Activated naive CD4-positive, alpha-beta T cell treated with anti-CD3 and anti-CD28 coated beads, Interleukin-2, amount 10 ng/mL, durations not matched to agents 7 days and 5 days (primary cell): ENCODE results near the gene ZNF267.
A peak's percentile ranks its signal among the peaks of the same experiment; 100 is the strongest.
"Not testable (repeated sequence)": the region's sequence is repeated elsewhere in the genome, so short reads cannot be mapped to it uniquely, and the experiment has no call there.

Source experiments
- CTCF ChIA-PET: fragments of 350-600 bp; sonication (Branson Sonifier 250); formaldehyde crosslinking; loops from one replicate; lab custom pipeline; 2021; ENCODE audit warnings: antibody characterized with exemption; lab: Charles Lee
- DNase-seq: peaks from one replicate; pipeline ENCODE4 v3.0.0-alpha.2; 2020
- H3K27ac Mint-ChIP-seq: one replicate; pipeline ENCODE4 v1.8.0; 2021; ENCODE audit warnings: mild to moderate bottlenecking, moderate library complexity, mixed read lengths
- H3K27me3 Mint-ChIP-seq: one replicate; pipeline ENCODE4 v1.8.0; 2021; ENCODE audit warnings: mild to moderate bottlenecking, mixed read lengths
- H3K36me3 Mint-ChIP-seq: one replicate; pipeline ENCODE4 v1.8.0; 2021; ENCODE audit warnings: mixed read lengths
- H3K4me1 Mint-ChIP-seq: one replicate; pipeline ENCODE4 v1.8.0; 2021; ENCODE audit warnings: mixed read lengths
- H3K4me3 Mint-ChIP-seq: one replicate; pipeline ENCODE4 v1.8.0; 2021; ENCODE audit warnings: mild to moderate bottlenecking, moderate library complexity, mixed read lengths
- H3K9me3 Mint-ChIP-seq: one replicate; pipeline ENCODE4 v1.8.0; 2021; ENCODE audit warnings: mixed read lengths

ZNF267 gene

DNA sequence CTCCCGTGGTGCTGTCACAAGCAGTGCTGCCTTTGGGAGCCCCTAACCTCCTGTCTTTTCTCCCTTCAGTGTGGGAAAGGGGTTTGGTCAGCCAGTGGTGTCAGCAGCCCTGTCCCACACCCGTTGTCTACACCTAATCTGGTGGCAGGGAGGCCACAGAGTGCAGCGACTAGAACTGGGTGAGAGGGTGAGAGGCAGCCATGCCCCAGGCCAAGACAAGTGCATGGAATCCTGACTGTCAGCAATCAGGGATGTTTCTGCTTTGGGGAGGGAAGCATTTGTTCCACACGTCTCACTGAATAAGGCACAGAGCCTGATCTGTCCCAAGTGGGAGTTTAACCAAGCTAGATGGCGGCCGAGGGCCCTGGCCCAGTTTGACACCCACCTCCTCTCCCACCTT lies 1.4 kb upstream of the ZNF267 start:
- DNase-seq = no peak
- CTCF ChIA-PET = no interaction called here
- H3K4me1 Mint-ChIP-seq = peaks cover 80% of the 10 kb centered on the region
- peaks cover 35% of the 10 kb centered on the region for H3K36me3 Mint-ChIP-seq
- no peaks in the 10 kb centered on the region for H3K27me3 Mint-ChIP-seq
- H3K4me3 Mint-ChIP-seq = peak overlapping the region; percentile 86
- H3K27ac Mint-ChIP-seq = peak overlapping the region; percentile 95
- peaks cover 10% of the 10 kb centered on the region for H3K9me3 Mint-ChIP-seq

DNA sequence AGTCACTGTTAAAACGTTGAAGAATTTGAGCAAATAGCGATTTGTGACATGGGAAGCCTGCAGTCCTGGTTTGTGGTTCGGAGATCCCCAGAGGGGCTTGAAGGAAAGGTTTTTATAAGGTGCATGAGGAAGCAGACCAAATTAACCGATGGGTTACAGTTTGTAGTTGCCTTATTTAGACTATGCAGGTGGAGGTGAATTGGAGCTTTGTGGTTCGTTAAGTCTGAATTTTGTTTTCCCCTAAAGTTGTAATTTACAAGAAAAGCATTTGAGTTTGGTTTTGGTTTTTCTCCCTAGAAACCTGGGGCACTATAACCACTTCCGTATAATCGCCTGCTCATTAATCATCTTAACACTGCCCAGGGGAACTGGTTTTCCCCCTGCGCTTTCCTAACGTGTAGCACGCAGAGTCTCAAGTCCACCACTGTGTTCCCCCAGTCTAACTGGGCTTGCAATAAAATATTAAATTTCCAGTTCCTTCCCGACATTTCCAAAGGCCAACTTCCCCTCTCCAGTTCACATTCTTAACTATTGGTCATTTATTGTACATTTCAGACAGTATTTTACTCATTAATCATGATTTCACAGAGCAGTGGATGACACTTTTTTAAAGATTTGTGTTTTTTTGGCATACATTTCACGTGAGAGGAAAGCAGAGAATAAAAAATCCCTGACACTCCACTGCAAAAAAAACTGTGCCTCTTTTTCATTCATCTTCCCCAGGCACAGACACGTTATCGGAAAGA lies 932 bp downstream of the ZNF267 start:
- CTCF ChIA-PET = interaction anchor here (1.1 kb wide), 1 partner anchor 414 kb away, joined by 3 read pairs; no protein-coding TSS in a partner anchor
- peak; percentile 45 for DNase-seq
- Mint-ChIP-seq H3K4me3 (peak overlapping the region; percentile 86), H3K4me1 (peaks cover 86% of the 10 kb centered on the region), H3K9me3 (peaks cover 22% of the 10 kb centered on the region), H3K36me3 (peaks cover 58% of the 10 kb centered on the region), H3K27me3 (no peaks in the 10 kb centered on the region), H3K27ac (peak overlapping the region; percentile 95)

DNA sequence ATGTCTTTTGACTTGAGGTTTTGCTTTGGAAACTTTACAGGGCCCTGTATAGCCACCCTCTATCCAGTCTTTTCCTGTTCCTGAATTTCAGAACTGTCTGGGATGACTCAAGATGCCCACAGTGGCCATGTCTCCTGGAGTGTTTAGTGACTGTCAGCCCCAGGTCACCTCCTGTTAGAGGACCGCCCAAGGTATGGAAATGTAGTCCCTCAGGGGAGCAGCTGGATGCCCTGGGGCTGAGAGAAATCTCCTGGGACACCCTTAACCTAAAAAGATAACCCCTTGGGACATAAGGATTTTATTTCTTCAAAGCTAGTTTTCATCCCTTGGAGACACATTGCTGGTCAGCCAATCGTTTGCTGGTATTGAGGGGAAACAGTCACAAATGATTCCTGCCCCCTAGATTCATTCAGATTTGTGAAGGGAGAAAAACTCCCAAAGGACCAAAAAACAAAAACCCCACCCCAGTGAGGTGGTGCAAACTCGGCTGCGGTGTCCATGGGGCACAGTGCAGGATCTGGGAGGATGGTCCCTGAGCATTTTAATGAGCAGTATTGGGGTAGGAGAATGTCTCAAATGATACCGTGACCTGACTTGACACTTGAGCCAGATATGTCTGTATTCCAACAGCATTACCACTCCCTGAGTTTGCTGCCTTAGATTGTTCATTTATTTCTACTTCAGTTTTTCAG lies 1.7 kb downstream of the ZNF267 start:
- Mint-ChIP-seq H3K27ac (peak overlapping the region; percentile 95), H3K9me3 (peaks cover 26% of the 10 kb centered on the region), H3K27me3 (no peaks in the 10 kb centered on the region), H3K4me1 (peaks cover 86% of the 10 kb centered on the region), H3K4me3 (peak overlapping the region; percentile 86), H3K36me3 (peaks cover 65% of the 10 kb centered on the region)
- CTCF ChIA-PET = no interaction called here
- no peak for DNase-seq

DNA sequence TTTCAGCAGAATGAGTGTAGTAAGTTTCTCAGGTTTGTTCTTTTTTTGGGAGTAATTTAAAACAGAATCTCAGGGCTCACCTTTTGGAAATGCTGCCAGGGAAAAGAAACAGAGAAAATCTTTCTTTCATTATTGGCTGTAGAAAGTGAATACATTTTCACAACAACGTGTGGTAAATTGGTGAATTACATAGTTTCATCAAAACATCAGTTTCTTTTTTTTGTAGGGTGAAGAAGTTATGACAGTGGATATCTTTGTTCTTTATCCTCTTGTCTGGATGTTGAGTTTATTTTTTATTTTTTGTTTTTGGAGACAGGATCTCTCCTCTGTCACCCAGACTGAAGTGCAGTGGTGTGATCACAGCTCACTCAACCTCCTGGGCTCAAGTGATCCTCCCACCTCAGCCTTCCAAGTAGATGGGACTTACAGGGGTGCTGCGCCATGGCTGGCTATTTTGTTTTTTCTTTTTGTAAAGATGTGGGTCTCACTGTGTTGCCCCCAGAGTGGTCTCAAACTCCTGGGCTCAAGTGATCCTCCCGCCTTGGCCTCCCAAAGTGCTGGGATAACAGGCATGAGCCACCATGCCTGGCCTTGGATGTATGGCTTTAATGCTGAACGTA lies 2.4 kb downstream of the ZNF267 start:
- CTCF ChIA-PET = no interaction called here

DNA sequence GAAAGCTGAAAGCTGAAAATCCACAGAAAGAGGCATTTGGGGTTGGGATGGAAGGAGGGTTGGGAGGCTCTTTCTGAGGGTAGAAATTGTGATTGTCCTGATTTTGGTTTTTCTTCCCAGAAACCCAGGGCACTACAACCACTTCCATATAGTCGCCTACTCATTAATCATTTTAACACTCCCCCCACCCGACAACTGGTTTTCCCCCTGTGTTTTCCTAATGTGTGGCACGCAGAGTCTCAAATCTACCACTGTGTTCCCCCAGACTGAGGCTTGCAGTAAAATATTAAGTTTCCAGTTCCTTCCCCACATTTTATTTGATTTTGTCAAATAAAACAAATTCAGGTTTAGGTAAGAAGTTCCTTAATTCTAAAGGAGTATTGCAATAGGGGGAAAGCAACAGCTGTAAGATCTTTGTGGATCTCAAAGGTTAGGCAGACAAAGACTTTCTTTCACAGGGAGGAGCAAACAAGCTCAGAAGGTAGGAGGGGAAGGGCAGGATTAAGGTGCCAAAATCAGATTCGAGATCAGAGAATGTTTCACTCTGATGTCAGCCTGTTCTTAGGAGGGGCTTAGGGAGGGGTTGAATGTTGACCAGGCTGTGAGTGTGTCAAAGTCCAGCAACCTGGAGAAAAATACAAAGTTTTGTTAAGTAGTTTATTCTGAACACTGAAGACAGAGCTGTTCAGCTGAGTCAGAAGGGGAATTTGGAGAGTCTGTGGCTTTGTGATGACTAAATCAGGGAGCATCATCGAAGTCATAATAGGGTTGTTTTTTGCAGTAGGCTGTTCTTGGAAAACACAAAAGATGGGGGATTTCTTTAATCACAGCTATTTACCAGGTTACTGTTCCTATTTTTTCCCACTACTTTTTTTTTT lies 3.6 kb downstream of the ZNF267 start:
- H3K4me1 Mint-ChIP-seq = peaks cover 85% of the 10 kb centered on the region
- H3K9me3 Mint-ChIP-seq = peaks cover 24% of the 10 kb centered on the region
- peaks cover 78% of the 10 kb centered on the region for H3K36me3 Mint-ChIP-seq
- H3K27ac Mint-ChIP-seq = peak overlapping the region; percentile 95
- H3K4me3 Mint-ChIP-seq = peak overlapping the region; percentile 86
- DNase-seq = peak; percentile 56
- no peaks in the 10 kb centered on the region for H3K27me3 Mint-ChIP-seq
- CTCF ChIA-PET = interaction anchor here (0.7 to 2.4 kb wide), 4 partner anchors 8 to 421 kb away, joined by 4 to 13 read pairs (median 5); no protein-coding TSS in a partner anchor

More for the DNA sequence above, 2.4 kb downstream of the ZNF267 start:
- Mint-ChIP-seq H3K27ac (peak overlapping the region; percentile 95), H3K36me3 (peaks cover 69% of the 10 kb centered on the region), H3K9me3 (peaks cover 26% of the 10 kb centered on the region), H3K4me1 (peaks cover 85% of the 10 kb centered on the region), H3K27me3 (no peaks in the 10 kb centered on the region), H3K4me3 (peak overlapping the region; percentile 86)
- DNase-seq = no peak

DNA sequence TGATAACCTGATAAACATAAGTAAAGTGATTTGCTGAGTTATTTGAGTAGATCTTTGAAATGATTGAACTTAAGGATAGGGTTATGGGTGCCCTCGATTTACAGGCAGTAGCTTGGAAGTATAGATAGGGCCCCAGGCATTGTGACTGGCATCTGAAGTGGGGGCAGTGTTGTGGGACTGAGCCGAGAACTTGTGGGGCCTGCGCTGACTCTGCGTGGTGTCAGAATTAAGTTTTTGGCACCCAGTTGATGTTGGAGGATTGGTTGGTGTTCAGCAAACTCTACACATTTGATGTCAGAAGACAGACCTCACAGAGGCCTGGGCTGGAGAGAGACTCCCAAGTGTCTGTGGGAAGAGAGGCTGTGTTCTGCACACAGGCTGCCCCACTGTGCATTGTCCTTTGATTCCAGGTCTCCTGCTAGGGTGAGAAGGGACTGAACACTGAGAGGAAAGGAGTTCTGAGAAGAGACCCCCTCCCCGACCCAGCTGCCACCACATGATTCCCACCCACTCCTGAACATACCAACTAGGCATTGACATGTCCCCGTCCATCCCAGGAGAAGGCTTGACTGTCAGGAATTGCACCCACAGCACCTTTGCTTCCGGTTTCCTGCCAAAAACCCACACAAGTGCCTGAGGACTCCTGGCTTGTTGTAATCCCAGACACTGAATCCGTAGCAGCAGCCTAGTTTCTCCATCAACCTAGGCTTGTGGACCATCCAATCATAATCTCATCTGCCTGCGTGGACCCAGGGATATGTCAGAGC lies 4.5 kb downstream of the ZNF267 start:
- H3K27ac Mint-ChIP-seq = peak overlapping the region; percentile 95
- H3K27me3 Mint-ChIP-seq = no peaks in the 10 kb centered on the region
- CTCF ChIA-PET = interaction anchor here (1.4 to 2.4 kb wide), 3 partner anchors 9 to 422 kb away, joined by 4 to 13 read pairs (median 6); no protein-coding TSS in a partner anchor
- peaks cover 85% of the 10 kb centered on the region for H3K36me3 Mint-ChIP-seq
- peaks cover 79% of the 10 kb centered on the region for H3K4me1 Mint-ChIP-seq
- no peak for DNase-seq
- peak overlapping the region; percentile 86 for H3K4me3 Mint-ChIP-seq
- peaks cover 30% of the 10 kb centered on the region for H3K9me3 Mint-ChIP-seq

DNA sequence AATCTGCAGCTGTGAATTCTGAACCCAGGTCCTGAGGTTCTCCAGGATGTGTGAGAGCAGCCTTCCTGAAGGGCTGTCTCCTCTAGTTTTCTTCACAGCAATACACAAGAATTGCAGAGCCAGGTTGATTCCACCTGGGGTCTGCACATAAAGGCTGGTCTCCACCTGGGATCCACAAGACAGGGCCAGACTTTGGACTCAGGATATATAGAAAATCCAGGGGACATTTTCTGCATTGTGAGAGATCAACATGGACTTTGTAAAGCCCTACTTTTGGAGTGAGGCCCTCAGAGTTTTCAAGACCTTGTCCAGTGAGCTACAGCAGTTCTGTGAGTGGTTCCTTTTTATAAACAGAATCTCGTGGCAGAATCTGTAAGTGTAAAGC lies 6.3 kb downstream of the ZNF267 start:
- H3K27ac Mint-ChIP-seq = peak overlapping the region; percentile 85
- H3K36me3 Mint-ChIP-seq = peaks cover 90% of the 10 kb centered on the region
- H3K4me3 Mint-ChIP-seq = no peak overlapping the region
- no peaks in the 10 kb centered on the region for H3K27me3 Mint-ChIP-seq
- no peak for DNase-seq
- H3K9me3 Mint-ChIP-seq = peaks cover 32% of the 10 kb centered on the region
- peaks cover 75% of the 10 kb centered on the region for H3K4me1 Mint-ChIP-seq
- CTCF ChIA-PET = interaction anchor here (1.9 kb wide), 1 partner anchor 11 kb away, joined by 12 read pairs; no protein-coding TSS in a partner anchor

DNA sequence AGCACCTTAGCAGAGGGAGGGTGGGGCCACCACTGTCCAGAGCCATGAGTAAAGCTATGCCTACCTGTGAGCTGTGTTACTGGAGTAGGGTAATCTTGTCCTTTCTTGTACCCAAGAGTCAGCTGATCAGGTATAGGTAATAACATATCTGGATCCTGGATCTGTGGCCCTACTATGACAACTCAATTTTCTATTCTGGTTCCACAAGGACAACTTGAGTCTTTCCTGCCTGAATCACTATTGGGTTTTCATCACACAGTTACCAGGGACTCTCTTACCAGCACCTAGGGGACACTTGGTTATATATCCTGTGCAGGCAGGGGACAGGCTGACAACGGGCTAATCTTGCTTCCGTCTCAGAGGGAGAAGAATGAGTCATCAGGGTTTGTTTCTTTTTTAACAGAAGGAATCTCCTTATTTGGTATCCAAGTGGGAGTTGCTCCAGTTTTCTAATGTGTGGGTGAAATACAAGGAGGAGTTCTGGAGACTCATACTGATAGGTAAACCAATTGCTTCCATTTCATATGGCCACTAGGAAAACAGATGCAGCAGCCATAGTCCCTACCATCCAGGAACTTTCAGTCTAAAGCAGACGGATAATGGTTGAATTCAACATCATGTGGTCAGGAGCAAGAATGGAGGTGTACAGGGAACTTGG lies 6.8 kb downstream of the ZNF267 start:
- Mint-ChIP-seq H3K27ac (peak overlapping the region; percentile 85), H3K4me3 (no peak overlapping the region), H3K36me3 (peaks cover 90% of the 10 kb centered on the region), H3K9me3 (peaks cover 37% of the 10 kb centered on the region), H3K27me3 (no peaks in the 10 kb centered on the region), H3K4me1 (peaks cover 71% of the 10 kb centered on the region)
- CTCF ChIA-PET = interaction anchor here (1.9 kb wide), 1 partner anchor 12 kb away, joined by 12 read pairs; no protein-coding TSS in a partner anchor
- peak; percentile 61 for DNase-seq

DNA sequence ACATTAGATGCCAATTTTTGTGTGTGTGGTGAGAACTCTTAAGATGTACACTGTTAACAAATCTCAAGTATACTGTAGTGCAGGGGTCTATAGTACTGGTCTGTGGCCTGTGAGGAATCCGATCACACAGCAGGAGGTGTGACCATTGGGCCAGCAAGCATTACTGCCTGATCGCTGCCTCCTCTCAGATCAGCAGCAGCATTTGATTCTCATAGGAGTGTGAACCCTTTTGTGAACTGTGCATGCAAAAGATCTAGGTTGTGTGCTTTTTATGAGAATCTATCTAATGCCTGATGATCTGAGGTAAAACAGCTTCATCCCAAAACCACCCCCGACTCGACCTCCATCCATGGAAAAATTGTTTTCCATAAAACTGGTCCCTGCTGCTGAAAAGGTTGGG lies 12.6 kb downstream of the ZNF267 start:
- Mint-ChIP-seq H3K4me3 (no peak overlapping the region), H3K36me3 (peaks cover 90% of the 10 kb centered on the region), H3K9me3 (peaks cover 50% of the 10 kb centered on the region), H3K4me1 (peaks cover 40% of the 10 kb centered on the region), H3K27ac (no peak overlapping the region), H3K27me3 (no peaks in the 10 kb centered on the region)
- DNase-seq = no peak
- CTCF ChIA-PET = no interaction called here

DNA sequence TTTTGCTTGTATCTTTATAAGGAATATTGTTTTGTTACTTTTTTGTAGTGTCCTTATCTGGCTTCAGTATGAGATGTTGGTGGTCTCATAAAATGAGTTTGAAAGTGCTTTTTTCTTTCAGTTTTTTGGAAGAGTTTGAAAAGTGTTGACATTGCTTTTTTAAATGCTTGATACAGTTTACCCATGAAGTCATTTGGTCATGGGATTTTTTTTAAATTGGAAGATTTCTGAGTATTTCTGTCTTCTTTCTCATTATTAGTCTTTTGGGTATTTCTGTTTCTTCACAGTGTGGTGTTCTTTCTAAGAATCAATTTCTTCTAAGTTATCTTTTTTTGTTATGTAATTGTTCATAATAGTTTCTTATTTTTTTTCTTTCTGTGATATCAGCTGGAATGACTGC lies 15.1 kb downstream of the ZNF267 start:
- Mint-ChIP-seq H3K27me3 (no peaks in the 10 kb centered on the region), H3K4me3 (no peak overlapping the region), H3K4me1 (peaks cover 33% of the 10 kb centered on the region), H3K9me3 (peaks cover 63% of the 10 kb centered on the region), H3K36me3 (peaks cover 96% of the 10 kb centered on the region), H3K27ac (peak overlapping the region; percentile 64)
- DNase-seq = no peak
- CTCF ChIA-PET = no interaction called here

DNA sequence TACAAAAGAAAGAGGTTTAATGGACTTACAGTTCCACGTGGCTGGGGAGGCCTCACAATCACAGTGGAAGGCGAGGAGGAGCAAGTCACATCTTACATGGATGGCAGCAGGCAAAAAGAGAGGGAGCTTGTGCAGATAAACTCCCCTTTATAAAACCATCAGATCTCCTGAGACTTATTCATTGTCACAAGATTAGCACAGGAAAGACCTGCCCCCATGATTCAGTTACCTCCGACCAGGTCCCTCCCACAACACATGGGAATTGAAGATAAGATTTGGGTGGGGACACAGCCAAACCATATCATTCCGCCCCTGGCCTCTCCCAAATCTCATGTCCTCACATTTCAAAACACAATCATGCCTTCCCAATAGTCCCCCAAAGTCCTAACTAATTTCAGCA lies 18.5 kb downstream of the ZNF267 start:
- Mint-ChIP-seq H3K36me3 (peaks cover 96% of the 10 kb centered on the region), H3K4me1 (peaks cover 31% of the 10 kb centered on the region), H3K9me3 (peaks cover 82% of the 10 kb centered on the region)
- CTCF ChIA-PET, H3K27me3 Mint-ChIP-seq, H3K27ac Mint-ChIP-seq, H3K4me3 Mint-ChIP-seq, DNase-seq: not testable (repeated sequence)

DNA sequence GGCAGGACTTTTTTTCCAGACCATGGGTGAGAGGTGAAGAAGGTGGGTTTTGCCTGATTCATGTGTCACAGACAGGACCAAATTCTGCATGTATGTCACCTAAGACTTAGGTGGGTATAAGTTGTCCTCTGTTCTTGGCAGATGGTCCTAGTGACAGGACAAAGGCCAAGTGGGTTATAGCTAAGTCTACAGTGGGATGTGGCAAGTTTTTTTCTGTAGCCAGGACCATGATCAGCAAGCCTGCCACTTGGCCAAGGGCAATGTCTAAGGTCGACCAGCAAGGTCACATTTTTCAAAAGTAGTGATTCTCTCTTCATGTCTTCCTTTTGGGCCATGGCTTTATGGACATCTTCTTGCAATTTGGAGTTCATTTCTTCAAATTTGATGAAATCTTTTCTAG lies 20.2 kb downstream of the ZNF267 start:
- H3K27ac Mint-ChIP-seq = peak overlapping the region; percentile 58
- H3K36me3 Mint-ChIP-seq = peaks cover 97% of the 10 kb centered on the region
- H3K27me3 Mint-ChIP-seq = no peaks in the 10 kb centered on the region
- H3K4me1 Mint-ChIP-seq = peaks cover 18% of the 10 kb centered on the region
- no peak overlapping the region for H3K4me3 Mint-ChIP-seq
- peaks cover 81% of the 10 kb centered on the region for H3K9me3 Mint-ChIP-seq
- no peak for DNase-seq
- CTCF ChIA-PET = no interaction called here
